Measurements from ENCODE around the gene SFMBT2. TPM values are rescaled to one million over a fixed set of nuclear protein-coding genes. Genes with fewer than 3 reads are reported as not detected.

SFMBT2 gene
- total and polyA plus RNA-seq, 10 donors, result 4.4 to 47.7 (median 34.8) TPM

GRCh38 chr10:7136016-7136415 lies 274.8 kb downstream of the SFMBT2 start:
- intact Hi-C loops (cut with DNase I; ENCODE audit: low total_unique reads), result no loop called here
- TF ChIP-seq POLR2AphosphoS5 (IDR thresholded peaks at IDR 0.05), result no peak
- TF ChIP-seq POLR2A (IDR thresholded peaks at IDR 0.05), result no peak
- TF ChIP-seq, protein P1, sequence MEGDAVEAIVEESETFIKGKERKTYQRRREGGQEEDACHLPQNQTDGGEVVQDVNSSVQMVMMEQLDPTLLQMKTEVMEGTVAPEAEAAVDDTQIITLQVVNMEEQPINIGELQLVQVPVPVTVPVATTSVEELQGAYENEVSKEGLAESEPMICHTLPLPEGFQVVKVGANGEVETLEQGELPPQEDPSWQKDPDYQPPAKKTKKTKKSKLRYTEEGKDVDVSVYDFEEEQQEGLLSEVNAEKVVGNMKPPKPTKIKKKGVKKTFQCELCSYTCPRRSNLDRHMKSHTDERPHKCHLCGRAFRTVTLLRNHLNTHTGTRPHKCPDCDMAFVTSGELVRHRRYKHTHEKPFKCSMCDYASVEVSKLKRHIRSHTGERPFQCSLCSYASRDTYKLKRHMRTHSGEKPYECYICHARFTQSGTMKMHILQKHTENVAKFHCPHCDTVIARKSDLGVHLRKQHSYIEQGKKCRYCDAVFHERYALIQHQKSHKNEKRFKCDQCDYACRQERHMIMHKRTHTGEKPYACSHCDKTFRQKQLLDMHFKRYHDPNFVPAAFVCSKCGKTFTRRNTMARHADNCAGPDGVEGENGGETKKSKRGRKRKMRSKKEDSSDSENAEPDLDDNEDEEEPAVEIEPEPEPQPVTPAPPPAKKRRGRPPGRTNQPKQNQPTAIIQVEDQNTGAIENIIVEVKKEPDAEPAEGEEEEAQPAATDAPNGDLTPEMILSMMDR (IDR thresholded peaks at IDR 0.05 in 8 of 11, conservative IDR thresholded peaks at IDR 0.05 in 3 of 11), result no peak
- Histone ChIP-seq H3K4me3 (no peak overlapping the region), H3K27ac (no peak overlapping the region), H3K36me3 (no peaks in the 10 kb centered on the region), H3K27me3 (replicated peaks in 1 of 7) (no peaks in the 10 kb centered on the region), H3K4me1 (peaks cover 0 to 6% (median 0%) of the 10 kb centered on the region in 6 donors), H3K9me3 (peaks cover 0 to 3% (median 0%) of the 10 kb centered on the region in 8 donors)
- DNase-seq, result no peak
- 84 to 96% (median 90%) methylated on average over 5 of the region's 5 CpGs for WGBS, 5 donors

- DNase-seq, result no peak
- Histone ChIP-seq H3K27ac (no peak overlapping the region), H3K4me1 (peaks cover 0 to 6% (median 0%) of the 10 kb centered on the region in 6 donors), H3K27me3 (replicated peaks in 1 of 7) (no peaks in the 10 kb centered on the region), H3K36me3 (no peaks in the 10 kb centered on the region), H3K9me3 (peaks cover 0 to 3% (median 0%) of the 10 kb centered on the region in 8 donors), H3K4me3 (no peak overlapping the region)
- no peak for TF ChIP-seq POLR2AphosphoS5 (IDR thresholded peaks at IDR 0.05)
- TF ChIP-seq, protein P1 (IDR thresholded peaks at IDR 0.05 in 8 of 11, conservative IDR thresholded peaks at IDR 0.05 in 3 of 11), result no peak
- intact Hi-C loops (cut with DNase I; ENCODE audit: low total_unique reads), result no loop called here
Observed at GRCh38 chr10:7135188-7135587, 275.6 kb downstream of the SFMBT2 start.

- intact Hi-C loops (cut with DNase I; ENCODE audit: low total_unique reads), result no loop called here
- Histone ChIP-seq H3K27me3 (replicated peaks in 1 of 7) (no peaks in the 10 kb centered on the region), H3K9me3 (peaks cover 0 to 3% (median 0%) of the 10 kb centered on the region in 8 donors), H3K4me3 (peak overlapping the region in 1 of 8 donors; percentile 13), H3K27ac (peak overlapping the region in 1 of 8 donors; percentile 51), H3K36me3 (no peaks in the 10 kb centered on the region), H3K4me1 (peaks cover 0 to 6% (median 0%) of the 10 kb centered on the region in 6 donors)
- 58 to 80% (median 70%) methylated on average over 1 of the region's 1 CpG for WGBS, 5 donors
- no peak for TF ChIP-seq POLR2AphosphoS5 (IDR thresholded peaks at IDR 0.05)
- TF ChIP-seq, protein P1 (IDR thresholded peaks at IDR 0.05 in 8 of 11, conservative IDR thresholded peaks at IDR 0.05 in 3 of 11), result no peak
- no peak for TF ChIP-seq POLR2A (IDR thresholded peaks at IDR 0.05)
- no peak for DNase-seq
Observed at GRCh38 chr10:7134448-7134847, 276.4 kb downstream of the SFMBT2 start.

DNA sequence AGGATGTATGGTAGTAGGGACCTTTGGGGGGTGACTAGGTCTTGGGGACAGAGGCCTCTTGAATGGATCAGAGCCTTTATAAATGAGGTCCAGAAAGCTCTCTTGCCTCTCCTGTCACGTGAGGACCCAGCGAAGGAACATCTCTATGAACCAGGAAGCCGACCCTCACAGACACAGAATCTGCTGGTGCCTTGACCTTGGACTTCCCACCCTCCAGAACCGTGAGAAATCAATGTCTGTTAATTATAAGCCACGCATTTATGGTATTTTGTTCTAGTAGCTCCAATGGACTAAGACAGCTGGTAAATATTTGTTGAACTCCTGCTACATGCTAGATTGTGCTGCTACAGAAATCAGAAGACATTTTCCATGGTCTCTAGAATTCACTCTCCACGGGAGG lies 276.9 kb downstream of the SFMBT2 start:
- no peaks in the 10 kb centered on the region for H3K27me3 ChIP-seq (replicated peaks in 1 of 7)
- no peaks in the 10 kb centered on the region for H3K36me3 ChIP-seq
- no peak overlapping the region for H3K4me3 ChIP-seq
- DNase-seq, result no peak
- peaks cover 0 to 6% (median 0%) of the 10 kb centered on the region in 6 donors for H3K4me1 ChIP-seq
- H3K9me3 ChIP-seq, result peaks cover 0 to 3% (median 0%) of the 10 kb centered on the region in 8 donors
- intact Hi-C loops (cut with DNase I; ENCODE audit: low total_unique reads), result no loop called here
- peak overlapping the region in 1 of 8 donors; percentile 51 for H3K27ac ChIP-seq
- 82 to 90% (median 87%) methylated on average over 6 of the region's 6 CpGs for WGBS, 5 donors
- TF ChIP-seq POLR2AphosphoS5 (IDR thresholded peaks at IDR 0.05), result no peak

DNA sequence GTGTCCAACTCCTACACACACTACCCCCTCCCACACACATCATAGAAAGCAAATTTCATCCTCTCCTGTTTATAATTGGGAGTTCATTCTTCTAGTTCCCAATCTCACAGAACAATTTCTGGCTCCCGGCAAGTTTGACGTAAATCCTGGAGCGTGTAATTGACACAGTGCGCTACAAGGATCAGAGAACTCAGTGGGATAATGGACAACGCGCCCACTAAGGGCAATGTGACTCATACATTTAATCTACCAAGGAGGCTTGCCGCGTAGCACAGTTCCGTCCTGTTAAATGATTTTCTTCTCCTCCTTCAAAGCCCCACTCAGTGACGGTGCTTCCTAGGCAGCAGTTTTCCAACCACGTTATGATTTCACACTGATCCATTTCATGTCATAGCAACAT lies 277.6 kb downstream of the SFMBT2 start:
- WGBS, 5 donors, result 92 to 96% (median 95%) methylated on average over 11 of the region's 11 CpGs
- TF ChIP-seq, protein P1 (IDR thresholded peaks at IDR 0.05 in 8 of 11, conservative IDR thresholded peaks at IDR 0.05 in 3 of 11), result no peak
- no peak for TF ChIP-seq POLR2A (IDR thresholded peaks at IDR 0.05)
- TF ChIP-seq POLR2AphosphoS5 (IDR thresholded peaks at IDR 0.05), result no peak
- intact Hi-C loops (cut with DNase I; ENCODE audit: low total_unique reads), result no loop called here

More for the DNA sequence above, 277.6 kb downstream of the SFMBT2 start:
- Histone ChIP-seq H3K36me3 (no peaks in the 10 kb centered on the region), H3K27ac (no peak overlapping the region), H3K4me1 (peaks cover 0 to 6% (median 0%) of the 10 kb centered on the region in 6 donors), H3K9me3 (peaks cover 0 to 3% (median 0%) of the 10 kb centered on the region in 8 donors), H3K27me3 (replicated peaks in 1 of 7) (no peaks in the 10 kb centered on the region), H3K4me3 (no peak overlapping the region)
- no peak for DNase-seq

Data from spleen (tissue), 11 donors.